ENCODE results near the gene DNAJA4.

DNAJA4 gene

DNA sequence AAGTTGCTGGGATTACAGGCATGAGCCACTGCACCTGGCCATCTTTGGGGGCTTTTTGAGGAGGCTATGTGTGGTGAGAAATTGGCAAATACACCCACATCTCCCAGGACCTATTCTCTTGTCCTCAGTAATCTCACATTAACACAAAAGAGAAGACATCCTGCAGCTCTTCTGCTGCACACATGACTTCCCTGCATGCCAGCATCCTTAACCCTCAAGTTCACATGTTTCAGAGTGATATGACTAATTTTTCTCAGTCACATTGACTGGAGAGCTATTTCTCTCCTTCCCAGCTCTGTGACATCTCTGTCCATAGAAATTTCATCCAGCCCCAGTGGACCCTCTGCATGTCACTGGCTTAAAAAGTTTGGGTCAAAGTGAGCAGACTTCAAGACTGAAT is 37.0 kb downstream of the DNAJA4 start:
- no peak for DNase-seq (ENCODE audit: low read depth in 1 of 2, low spot score in 1 of 2)
- in situ Hi-C loops (cut with HindIII; ENCODE audit: low pct_unique_long_range_greater_than_20kb, low sequenced_read_pairs): no loop called here
- TF ChIP-seq JUND (IDR thresholded peaks at IDR 0.05; ENCODE audit: low read depth): no peak

DNA sequence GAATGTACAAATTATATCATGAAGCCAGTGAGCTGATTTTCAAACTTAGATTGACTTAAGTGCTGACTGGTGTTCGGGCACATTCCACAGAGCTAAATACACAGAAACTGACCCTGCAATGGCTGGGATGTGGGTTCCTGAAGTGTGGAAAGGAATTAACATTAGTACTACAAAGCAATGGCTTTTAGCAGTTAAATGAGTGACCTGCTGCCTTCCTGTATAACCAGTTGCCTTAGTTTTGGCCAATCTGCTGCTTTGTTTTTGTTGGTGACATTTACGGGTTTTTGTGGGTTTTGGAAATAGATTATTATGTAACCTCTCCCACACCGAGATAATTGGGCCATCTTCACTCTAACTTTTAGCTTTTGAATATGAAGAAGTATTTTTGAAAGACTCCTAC is 37.5 kb downstream of the DNAJA4 start:
- in situ Hi-C loops (cut with HindIII; ENCODE audit: low pct_unique_long_range_greater_than_20kb, low sequenced_read_pairs): no loop called here
- DNase-seq (ENCODE audit: low read depth in 1 of 2, low spot score in 1 of 2): peak in 1 of 2 experiments; percentile 46
- TF ChIP-seq JUND (IDR thresholded peaks at IDR 0.05; ENCODE audit: low read depth): no peak

DNA sequence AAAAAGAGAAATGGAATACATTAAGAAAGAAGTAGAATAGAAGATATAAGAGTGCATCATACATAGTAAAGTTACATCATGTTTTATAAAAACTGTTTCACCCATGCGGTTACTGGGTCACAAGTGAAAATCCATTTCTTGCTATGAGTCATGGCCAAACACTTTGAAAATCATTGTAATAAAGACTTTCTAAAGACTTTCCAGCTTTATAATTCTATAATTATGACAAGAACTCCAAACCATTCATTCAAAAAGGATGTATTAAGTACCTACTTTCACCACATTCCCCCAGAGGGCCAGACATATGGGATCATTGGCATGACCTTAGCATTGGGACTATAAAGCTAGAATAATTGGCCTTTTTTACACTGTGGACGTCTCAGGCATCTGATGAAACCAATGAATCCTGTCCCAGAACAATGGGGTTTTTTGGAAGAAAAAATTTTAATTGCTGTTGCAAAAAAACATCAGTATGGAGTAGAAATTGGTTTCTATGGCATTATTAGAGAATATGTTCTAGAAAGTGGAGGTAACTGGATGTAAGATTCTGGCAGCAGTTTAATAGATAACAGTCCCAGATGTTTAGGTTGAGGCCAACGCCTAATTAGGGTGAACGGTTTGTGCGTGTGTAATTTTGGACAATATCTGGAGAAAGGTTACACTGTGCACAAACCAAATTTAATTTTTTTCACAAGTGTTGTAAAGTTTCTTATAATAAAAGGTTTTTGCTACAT is 38.4 kb downstream of the DNAJA4 start:
- in situ Hi-C loops (cut with HindIII; ENCODE audit: low pct_unique_long_range_greater_than_20kb, low sequenced_read_pairs): no loop called here
- DNase-seq (ENCODE audit: low read depth in 1 of 2, low spot score in 1 of 2): no peak
- TF ChIP-seq JUND (IDR thresholded peaks at IDR 0.05; ENCODE audit: low read depth): no peak

DNA sequence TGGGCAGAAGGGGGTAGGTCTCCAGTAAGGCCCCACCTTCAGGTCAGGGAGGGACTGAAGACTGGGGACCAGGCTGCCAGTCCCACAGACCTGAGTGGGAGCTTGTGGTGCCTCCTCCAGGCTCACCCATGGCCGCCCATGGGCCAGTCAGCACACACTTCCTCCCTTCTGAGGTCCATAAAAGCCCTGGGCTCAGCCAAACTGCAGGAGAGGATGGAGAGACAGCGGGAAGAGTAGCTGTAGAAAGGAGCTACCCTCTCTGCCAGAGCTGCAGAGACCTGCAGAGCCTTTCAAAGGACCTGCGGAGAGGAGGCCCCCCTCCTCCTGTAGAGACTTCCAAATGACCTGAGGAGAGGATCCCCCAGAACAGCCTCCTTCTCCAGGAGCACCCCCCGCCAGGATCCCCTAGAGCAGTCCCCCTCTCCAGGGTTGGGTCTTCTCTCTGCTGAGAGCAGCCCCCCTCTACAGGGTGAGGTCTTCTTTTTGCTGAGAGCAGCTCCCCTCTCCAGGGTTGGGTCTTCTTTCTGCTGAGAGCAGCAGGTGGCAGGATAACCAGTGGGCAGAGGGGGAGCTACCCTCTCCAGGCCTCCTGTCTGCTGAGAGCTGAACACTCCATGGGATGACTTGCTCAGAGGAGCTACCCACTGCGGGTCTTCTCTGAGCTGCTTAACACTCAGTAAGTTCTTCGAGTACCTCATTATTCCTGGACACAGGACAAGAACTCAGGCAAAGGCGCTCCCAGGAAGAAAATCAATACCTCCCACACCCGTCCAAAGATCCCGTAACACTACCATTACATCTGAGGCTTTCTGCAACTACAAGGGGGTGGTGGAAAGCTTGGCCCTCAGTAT is 40.1 kb downstream of the DNAJA4 start:
- DNase-seq (ENCODE audit: low read depth in 1 of 2, low spot score in 1 of 2): no peak
- in situ Hi-C loops (cut with HindIII; ENCODE audit: low pct_unique_long_range_greater_than_20kb, low sequenced_read_pairs): no loop called here
- no peak for TF ChIP-seq JUND (IDR thresholded peaks at IDR 0.05; ENCODE audit: low read depth)

DNA sequence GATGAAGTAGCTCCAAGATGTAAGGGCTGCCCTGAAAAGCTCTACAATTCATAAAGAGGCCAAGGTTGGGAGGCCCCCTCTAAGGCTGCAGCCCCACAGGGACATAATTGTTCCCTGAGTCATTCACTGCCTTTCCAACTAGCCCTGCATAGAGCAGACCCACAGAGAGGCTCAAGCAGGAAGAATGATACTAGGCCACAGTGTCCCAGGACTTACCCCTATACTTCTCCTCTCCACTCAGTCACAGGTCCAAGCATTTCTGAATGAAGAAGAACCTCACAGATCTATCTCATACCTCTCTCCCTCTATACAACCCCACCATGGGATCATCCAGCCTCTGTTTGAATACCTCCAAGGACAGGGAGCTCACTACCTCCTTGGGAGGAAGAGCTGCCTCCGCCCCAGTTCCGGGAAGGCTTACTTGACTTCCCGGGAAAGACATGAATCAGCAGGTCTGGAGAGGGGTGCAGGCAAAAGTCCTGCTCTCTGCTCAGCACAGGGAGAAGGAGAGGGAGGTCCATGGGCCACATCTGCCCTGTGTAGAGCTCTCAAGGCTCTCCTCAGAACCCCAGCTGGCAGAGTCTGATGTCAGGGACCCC is 41.9 kb downstream of the DNAJA4 start:
- DNase-seq (ENCODE audit: low read depth in 1 of 2, low spot score in 1 of 2): no peak
- in situ Hi-C loops (cut with HindIII; ENCODE audit: low pct_unique_long_range_greater_than_20kb, low sequenced_read_pairs): no loop called here
- TF ChIP-seq JUND (IDR thresholded peaks at IDR 0.05; ENCODE audit: low read depth): no peak

DNA sequence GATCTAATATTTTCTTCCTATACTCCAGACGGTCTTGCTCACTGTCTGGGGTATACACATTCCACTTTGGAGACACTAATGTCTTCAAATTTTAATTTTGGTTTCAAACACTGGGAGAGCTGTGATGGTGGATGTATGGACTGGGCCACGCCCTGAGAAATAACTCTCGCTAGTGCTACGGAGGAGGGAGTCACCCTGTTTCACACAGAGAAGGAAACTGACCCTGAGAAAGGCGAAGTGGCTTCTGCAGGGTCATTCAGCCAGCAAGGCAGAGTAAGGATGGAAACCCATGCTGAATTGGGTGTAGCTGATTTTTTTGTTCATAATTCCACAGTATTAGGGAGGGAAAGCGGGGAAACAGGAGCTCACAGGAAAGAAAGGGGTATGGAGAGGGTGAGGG is 43.6 kb downstream of the DNAJA4 start:
- in situ Hi-C loops (cut with HindIII; ENCODE audit: low pct_unique_long_range_greater_than_20kb, low sequenced_read_pairs): no loop called here
- TF ChIP-seq JUND (IDR thresholded peaks at IDR 0.05; ENCODE audit: low read depth): no peak
- DNase-seq (ENCODE audit: low read depth in 1 of 2, low spot score in 1 of 2): no peak

DNA sequence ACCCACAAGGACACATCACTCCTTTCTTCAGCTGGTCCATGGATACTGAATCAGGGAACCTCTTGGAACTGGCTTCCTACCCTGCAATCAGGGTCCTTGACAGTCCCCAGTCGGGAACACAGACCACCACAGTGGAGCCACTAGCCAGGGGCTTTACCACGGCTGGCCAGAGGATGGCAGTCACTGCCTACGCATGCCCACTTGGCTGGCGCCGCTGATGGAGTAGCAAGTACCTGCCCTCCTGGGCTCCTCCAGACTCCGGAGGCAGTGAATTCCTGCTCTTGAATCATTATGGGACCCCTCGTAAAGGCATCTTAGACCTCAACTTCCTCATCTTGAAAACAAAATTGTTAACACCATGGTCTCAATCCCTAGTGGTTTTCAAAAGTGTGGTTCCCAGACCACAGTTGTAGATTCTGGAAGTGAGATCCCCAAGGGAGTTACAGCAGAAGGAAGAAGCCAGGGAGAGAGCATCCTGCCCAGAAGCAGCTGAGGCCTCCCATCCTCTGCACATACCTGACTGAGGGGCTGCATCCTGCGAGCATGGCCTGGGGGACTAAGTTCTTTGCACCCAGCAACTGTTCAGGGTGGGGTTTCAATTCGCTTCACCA is 44.2 kb downstream of the DNAJA4 start:
- in situ Hi-C loops (cut with HindIII; ENCODE audit: low pct_unique_long_range_greater_than_20kb, low sequenced_read_pairs): no loop called here
- DNase-seq (ENCODE audit: low read depth in 1 of 2, low spot score in 1 of 2): peak; percentile 56 to 74
- no peak for TF ChIP-seq JUND (IDR thresholded peaks at IDR 0.05; ENCODE audit: low read depth)

DNA sequence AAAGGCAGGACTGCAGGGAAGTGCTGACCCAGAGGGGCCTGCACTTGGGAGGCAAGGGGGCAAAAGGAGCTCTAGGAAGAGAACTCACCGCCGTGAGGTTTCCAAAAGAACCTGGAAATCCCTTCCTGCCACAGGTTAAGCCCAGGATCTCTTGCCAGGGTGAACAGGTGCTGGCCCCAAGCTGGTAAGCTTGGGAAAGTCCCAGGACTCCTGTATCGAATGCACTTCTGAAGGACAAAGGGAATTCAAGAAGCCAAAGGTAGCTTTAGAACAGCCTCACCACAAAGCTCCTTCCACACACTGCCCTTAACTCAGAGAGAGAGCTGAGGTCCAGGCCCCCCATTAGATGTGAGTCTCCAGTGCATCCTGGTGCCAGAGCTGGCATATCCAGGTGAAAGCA is 46.9 kb downstream of the DNAJA4 start:
- TF ChIP-seq JUND (IDR thresholded peaks at IDR 0.05; ENCODE audit: low read depth): no peak
- no peak for DNase-seq (ENCODE audit: low read depth in 1 of 2, low spot score in 1 of 2)
- in situ Hi-C loops (cut with HindIII; ENCODE audit: low pct_unique_long_range_greater_than_20kb, low sequenced_read_pairs): no loop called here

DNA sequence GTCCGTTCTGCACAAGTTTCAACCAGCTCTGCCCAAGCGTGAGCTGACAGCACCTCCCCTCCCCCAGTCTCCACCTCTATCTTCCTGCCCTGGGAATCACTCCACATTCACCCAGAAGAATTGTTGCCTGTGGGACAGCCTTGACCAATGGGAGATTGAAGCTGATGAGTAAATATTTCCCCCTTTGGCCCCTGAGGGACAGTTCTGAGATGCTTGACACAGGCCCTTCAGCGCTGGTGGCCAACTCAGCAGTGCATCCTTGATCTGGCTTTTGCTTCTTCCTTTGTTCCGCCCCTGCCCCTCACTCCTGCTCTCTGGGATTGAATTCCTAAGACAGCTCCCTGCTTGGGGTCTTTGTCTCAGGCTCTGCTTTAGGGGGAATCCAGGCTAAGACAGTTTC is 48.2 kb downstream of the DNAJA4 start:
- in situ Hi-C loops (cut with HindIII; ENCODE audit: low pct_unique_long_range_greater_than_20kb, low sequenced_read_pairs): no loop called here
- DNase-seq (ENCODE audit: low read depth in 1 of 2, low spot score in 1 of 2): no peak

DNA sequence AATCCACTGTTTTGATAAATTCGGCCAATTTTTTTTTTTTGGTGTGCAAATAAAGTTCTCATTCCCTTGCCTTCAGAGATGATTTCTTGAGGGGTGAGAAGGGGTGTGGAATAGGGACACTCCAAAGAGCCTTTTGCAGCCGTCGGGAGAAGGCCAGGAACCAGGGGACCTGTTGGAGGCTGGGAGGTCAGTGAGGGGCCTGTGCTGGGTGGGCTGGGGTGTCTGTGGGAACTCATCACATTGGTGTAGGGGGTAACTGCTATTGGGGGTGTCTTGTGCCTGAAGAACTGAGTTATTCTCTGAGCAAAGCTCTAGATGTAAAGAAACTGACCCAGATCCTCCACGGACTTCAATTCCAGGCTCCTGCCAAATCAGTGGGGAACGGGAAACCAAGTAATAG is 48.6 kb downstream of the DNAJA4 start:
- no peak for TF ChIP-seq JUND (IDR thresholded peaks at IDR 0.05; ENCODE audit: low read depth)
- DNase-seq (ENCODE audit: low read depth in 1 of 2, low spot score in 1 of 2): no peak
- in situ Hi-C loops (cut with HindIII; ENCODE audit: low pct_unique_long_range_greater_than_20kb, low sequenced_read_pairs): no loop called here

More for the DNA sequence above, 48.2 kb downstream of the DNAJA4 start:
- no peak for TF ChIP-seq JUND (IDR thresholded peaks at IDR 0.05; ENCODE audit: low read depth)

DNA sequence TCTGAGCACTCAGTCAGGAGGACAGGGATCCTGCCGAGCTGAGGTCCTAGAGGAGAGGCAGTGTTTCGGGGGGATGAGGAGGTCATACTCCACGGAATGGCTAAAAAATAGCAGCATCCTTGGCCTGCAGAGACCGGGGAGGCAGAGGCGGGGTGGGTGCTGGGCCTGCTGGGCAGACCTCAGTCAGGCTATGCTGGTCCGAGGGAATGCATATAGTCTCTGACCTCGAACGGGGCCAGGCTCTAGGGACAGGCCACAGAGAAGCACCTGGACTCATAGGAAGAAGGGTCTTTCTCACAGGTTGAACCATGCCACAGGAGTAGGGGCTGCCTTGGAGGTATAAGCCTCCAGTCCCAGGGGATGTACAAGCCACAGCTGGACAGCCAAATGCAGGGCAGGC is 49.0 kb downstream of the DNAJA4 start:
- no peak for DNase-seq (ENCODE audit: low read depth in 1 of 2, low spot score in 1 of 2)
- in situ Hi-C loops (cut with HindIII; ENCODE audit: low pct_unique_long_range_greater_than_20kb, low sequenced_read_pairs): no loop called here
- TF ChIP-seq JUND (IDR thresholded peaks at IDR 0.05; ENCODE audit: low read depth): no peak

DNA sequence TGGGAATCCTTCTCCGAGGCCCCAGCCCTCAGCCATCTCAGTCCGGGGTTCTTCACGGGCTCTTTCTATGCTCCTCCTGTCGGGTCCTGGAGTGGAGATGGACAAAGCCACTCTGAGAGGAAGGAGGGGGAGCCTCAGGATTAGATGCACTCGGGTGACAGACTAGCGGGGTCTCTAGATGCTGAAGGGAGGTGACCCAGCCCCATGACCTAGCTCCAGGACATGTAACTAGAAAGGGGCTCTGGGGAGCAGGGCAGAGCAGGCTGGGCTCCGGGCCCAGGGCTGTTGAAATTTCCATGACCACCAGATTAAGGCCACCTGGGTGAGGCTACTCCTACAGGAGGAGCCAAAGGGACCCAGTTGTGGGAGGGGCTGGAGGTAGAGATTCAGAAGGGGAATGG is 49.8 kb downstream of the DNAJA4 start:
- DNase-seq (ENCODE audit: low read depth in 1 of 2, low spot score in 1 of 2): no peak
- no peak for TF ChIP-seq JUND (IDR thresholded peaks at IDR 0.05; ENCODE audit: low read depth)
- in situ Hi-C loops (cut with HindIII; ENCODE audit: low pct_unique_long_range_greater_than_20kb, low sequenced_read_pairs): no loop called here

All from T47D (cell line).